Measurements from ENCODE around the gene SORL1. TPM values are rescaled to one million over a fixed set of nuclear protein-coding genes. Genes with fewer than 3 reads are reported as not detected.
"Not testable (repeated sequence)": the region's sequence is repeated elsewhere in the genome, so short reads cannot be mapped to it uniquely, and the experiment has no call there.

SORL1 gene
- total RNA-seq, 1 donor from 2014 or later, result 18.1 TPM

DNA sequence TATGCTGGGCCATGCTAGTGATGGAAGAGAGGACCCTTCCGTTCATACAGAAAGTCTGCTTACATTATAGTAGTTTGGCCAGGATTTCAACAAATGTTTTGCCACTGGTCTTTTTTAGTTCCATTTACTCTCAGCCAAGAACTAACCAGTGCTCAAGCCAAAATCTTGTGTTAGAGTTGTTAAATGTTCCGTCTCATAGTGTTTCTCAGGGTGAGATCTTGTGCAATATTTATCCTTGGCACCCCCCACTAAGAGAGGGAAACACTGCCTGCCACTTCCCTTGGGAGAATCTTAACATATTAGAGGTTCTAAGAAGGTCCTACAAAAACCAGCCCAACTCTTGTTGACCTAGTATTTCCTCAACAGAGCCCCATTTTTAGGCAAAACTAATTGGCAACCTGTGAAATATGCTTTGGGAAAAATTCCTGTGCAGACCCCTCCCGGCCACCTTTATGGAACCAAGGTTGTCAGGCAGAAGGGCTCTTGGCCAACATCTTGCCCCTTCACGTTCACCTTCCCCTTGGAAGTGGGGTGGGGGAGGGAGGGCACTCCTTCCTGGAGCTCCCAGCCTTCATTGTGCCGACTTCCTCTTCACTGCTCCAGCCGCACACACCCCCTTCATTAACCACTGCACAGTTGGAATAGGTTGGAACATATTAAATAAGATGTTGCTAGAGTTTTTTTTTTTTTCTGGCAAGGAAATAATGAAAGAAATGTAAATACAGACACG, 173.8 kb downstream of the SORL1 start:
- DNase-seq (ENCODE audit: low spot score), result no peak

DNA sequence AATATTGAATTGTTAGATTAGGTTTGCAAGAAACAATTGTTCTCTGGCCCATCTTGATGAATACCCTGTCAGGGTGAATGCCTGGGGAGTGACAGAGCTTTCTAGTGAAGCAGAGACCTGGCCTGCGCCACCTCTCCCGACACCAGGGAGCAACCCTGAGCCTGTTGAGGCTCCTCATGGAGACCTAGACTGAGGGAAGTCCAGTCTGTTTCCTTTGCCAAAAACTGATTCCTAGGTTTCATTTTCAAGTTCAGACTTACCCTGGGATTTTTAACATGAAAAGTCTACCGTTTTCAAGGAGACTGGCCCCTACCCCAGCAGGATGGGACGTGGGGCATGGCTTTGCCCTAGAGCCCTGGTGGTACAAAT, 174.4 kb downstream of the SORL1 start:
- DNase-seq (ENCODE audit: low spot score), result no peak

DNA sequence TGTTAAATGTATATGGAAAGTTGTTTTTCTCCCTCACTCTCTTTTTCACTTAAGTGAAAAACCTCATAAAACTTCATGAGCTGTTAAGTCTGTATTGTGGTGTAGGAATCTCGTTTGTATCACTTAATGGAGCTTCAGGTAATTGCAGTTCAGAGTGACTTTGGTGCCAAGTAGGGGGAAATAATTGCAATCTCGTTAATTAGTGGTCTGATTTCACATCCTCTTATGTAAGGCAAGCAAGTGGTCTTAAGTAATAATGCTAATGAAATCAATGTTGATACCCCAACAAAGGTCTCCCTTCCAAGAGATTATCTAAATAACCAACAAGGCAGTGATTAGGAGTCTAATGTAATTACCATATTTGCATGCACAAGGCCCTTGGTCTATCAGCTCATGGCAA, 174.9 kb downstream of the SORL1 start:
- DNase-seq (ENCODE audit: low spot score), result no peak

DNA sequence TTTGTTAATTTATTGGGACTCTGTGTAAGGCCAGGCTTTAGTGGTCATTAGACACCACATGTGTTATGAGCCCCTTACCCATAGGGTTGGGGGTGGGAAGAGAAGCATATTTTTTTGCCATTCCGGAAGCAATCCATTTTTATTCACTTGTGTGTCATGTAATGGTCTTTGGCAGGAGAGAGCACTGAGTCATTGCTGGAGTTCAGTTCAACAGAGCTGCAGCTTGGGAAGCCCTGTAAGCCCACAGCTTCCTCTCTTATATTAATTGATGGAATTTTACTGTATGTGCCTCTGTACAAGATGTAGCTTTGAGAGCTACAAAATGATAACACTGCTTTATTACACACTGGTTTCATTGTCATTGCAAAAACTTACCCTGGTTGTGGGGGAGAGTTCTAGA, 177.9 kb downstream of the SORL1 start:
- DNase-seq (ENCODE audit: low spot score), result peak; percentile 75

DNA sequence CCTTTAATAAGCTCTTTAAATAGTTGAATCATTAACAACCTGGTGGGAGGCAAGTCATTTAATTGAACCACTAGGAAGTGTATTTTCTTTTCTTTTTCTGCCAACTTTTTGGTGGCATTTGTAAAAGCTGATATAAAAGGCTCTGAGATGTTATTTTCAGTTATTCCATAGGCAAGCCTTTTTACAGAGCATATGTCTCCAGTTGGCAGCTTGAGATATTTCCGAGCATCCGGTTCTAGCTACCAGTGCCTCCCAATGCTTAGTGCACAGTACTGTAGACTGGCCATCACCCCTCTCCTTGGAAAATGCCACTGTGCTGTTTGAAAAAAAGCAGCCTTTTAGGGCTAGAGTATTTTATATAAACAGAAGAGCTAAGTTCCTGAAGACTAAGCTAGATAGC, 179.3 kb downstream of the SORL1 start:
- DNase-seq (ENCODE audit: low spot score), result no peak

DNA sequence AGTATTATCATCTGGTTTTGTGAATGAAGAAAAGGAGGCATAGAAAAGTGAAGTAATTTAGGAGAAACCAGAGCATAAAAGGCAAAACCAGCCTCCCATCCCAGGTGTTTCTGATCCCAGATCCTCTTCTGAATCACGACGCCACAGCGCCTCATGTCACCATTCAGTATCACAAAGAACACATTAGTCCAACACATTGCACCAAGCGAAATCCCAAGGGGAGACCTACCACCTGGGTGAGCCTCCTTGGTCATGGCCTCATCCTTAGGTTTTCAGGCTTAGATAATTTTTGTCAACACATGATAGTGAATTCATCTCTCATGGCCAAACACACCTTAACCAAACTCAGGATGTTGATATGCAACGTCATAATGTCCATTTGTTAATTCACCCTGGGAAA, 182.2 kb downstream of the SORL1 start:
- no peak for DNase-seq (ENCODE audit: low spot score)

DNA sequence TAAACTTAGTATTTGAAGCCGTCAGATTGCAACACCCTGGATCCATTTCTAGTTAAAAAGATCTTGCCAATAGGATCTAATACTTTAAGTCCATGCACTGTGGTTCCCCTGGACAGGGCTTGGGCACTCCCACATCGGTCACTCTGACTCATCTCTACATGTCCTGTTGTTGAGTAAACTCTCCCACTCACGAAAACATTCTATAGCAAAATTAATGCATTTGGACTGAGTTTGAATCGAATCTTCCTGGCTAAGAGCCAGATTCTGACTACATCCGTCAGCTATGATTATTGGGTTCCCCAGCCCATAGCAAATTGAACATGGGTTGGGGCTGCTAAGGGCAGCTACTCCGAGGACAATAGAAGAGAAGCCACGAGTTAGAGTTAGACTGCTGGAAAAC, 182.8 kb downstream of the SORL1 start:
- peak; percentile 24 for DNase-seq (ENCODE audit: low spot score)

DNA sequence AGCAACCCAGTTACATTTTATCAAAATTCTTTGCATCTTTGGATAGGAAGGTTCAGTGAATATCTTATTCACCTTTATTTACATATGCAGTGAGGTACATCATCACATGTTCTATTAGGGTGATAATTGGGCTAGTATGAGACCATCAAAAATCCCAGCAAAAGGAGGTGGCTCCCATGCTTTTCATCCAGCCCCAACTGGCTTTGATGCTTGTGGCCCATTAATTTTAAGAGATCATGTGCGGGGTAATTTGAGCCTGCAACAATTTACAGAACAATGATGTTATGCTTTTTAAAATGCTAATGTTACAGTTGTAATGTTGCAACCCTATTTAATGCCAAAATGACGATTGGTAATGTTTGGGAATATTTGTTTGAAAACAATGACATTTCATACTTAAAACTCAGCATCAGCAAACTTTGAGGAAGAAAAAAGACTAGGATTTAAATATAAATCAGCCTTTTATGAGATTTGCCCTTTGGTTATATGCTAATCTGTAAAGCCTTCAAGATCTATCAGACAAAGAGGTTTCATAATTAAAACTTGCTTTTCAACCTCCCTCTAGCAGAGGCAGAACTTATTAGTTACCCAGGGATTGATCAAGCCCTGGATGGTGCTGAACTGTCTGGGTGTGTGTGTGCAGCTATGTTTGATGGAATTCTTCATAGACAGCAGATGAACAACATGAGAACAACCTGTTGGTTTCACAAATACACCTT, 184.1 kb downstream of the SORL1 start:
- DNase-seq (ENCODE audit: low spot score), result no peak

DNA sequence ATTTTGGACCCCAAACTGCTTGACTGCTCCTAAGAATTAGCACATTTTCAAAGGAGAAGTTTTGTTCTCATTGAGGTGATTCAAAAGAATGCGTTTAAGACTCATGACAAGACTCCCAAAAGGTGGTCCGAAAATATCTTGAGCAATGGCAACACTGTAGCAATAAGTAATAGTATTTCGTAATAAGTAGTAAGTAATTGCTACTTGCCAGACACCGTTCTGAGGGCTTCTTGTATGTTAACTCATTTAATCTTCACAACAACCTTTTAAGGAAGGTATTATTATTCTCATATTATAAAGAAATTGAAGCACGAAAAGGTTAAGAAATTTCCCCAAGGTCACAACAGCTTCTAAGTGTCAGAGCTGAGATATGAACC, 184.7 kb downstream of the SORL1 start:
- DNase-seq (ENCODE audit: low spot score), result no peak

DNA sequence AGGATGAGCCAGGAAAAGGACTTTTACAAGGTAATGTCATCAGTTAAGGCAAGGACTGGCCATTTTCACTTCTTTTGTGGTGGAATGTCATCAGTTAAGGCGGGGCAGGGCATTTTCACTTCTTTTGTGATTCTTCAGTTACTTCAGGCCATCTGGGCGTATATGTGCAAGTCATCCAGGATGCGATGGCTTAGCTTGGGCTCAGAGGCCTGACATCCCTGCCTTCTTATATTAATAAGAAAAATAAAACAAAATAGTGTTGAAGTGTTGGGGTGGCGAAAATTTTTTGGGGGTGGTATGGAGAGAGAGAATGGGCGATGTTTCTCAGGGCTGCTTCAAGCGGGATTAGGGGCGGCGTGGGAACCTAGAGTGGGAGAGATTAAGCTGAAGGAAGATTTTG, 185.5 kb downstream of the SORL1 start:
- not testable (repeated sequence) for DNase-seq (ENCODE audit: low spot score)

DNA sequence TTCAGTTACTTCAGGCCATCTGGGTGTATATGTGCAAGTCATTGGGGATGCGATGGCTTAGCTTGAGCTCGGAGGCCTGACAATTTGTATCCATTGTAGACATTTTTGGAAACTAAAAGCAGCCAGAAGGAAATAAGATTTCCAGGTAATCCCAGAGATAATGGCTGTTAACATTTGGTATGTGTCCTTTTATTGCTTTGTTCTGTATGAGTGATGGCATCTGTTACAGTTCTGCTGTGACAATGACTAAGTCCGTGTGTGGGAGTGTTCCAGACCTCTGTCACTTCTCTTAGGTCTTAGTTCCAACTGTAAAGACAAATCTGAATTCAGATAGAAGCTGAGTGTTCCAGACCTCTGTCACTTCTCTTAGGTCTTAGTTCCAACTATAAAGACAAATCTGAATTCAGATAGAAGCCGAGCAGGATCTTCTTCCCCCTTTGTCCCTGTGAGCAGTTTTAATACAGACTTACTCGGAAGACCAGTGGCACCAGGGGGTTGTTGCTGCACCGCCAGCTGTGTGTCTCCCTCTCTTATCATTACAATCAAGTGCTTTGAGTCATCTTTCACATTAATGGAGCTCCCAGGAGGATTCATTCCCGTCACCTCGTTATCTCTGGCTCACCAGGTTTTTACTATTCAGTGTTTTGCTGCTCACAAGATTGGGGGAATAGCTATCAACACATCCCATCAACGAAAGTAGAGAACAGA, 191.5 kb downstream of the SORL1 start:
- DNase-seq (ENCODE audit: low spot score), result no peak

DNA sequence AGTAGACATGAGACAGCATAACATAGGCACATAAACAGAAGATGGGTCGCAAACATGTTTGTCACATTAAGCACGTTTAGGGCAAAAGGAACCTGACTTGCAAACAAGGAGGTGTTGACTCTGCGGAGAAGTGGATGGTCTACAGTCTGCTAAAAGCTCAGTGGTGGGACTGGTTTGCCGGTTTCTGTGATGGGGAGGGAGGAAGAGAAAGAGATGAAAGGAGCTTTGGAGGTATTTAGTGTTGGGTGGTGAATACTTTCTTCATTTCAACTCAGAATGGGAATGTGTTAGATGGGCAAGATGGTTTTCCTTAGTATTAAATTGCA, 192.0 kb downstream of the SORL1 start:
- DNase-seq (ENCODE audit: low spot score), result no peak

DNA sequence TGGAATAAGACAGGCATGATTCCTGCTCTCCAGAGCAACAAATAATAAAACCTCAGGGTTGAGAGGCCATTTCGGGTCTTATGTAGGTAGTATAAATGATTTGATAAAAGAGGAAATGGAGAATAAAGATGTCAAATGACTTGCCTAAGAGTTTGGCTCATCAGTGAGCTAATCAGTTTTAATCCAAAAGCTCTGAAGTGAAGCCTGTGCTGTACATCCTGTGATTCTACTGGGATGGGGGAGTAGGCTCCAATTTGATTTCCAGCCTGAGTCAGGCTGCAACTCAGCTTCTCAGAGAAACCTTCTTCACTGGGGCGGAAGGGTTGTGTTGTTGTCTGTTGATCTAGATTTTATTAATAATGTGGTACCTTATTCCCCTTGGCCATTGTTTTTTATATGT, 192.9 kb downstream of the SORL1 start:
- DNase-seq (ENCODE audit: low spot score), result no peak

DNA sequence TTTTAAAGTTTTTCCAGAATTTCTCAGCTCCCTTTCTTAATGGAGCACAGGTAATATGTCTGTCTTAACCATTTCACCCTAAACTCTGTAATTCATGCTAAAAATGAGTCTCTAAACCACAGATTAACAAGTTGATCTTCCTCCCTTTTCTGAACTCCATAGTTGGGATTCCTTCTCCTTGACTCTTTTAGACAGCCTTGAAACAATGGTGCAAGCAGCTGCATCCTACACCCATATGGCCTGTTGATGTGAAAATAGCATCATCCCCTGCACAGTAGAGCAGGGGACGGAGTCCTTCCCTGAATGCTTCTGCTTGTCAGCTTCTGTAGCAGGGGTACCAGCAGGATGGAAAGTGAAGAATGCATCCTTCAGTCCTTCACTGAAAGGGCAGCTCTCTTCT, 193.5 kb downstream of the SORL1 start:
- DNase-seq (ENCODE audit: low spot score), result no peak

DNA sequence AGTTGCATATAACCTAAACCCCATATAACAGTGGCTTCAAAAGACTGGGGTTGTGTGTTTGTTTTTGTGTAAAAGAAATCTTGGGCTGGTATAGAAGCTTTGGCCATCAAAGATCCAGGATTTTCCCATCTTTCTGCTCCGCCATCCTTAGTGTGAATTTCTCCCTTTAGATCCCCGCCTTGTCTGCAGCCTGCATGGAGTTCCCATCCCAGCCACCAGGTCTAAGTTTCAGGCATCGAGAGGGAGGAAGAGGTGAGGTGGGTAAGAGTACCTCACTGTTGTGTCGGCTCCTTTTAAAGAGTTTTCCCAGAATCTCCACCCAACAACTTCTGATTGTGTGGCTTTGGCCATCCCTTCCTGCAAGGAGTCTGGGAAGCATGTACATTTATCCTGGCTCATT, 196.2 kb downstream of the SORL1 start:
- DNase-seq (ENCODE audit: low spot score), result no peak

DNA sequence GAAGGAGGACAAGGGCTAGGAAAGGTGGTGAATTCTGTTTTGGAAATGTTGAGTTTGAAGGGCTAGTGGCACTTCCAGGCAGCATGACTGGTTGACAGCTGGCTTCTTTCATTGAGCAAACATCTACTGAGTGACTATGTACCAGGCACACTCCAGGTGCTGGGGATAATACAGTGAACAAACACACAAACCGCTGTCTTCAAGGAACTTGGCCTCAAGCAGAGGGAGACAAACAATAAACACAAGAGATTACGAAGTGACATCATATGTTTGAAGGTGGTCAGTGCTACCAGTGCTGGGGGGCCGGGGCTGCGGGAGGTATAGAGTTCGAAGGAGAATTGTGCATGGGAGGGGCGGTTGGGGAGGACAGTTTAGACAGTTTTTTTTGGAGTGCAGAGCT, 197.7 kb downstream of the SORL1 start:
- no peak for DNase-seq (ENCODE audit: low spot score)

DNA sequence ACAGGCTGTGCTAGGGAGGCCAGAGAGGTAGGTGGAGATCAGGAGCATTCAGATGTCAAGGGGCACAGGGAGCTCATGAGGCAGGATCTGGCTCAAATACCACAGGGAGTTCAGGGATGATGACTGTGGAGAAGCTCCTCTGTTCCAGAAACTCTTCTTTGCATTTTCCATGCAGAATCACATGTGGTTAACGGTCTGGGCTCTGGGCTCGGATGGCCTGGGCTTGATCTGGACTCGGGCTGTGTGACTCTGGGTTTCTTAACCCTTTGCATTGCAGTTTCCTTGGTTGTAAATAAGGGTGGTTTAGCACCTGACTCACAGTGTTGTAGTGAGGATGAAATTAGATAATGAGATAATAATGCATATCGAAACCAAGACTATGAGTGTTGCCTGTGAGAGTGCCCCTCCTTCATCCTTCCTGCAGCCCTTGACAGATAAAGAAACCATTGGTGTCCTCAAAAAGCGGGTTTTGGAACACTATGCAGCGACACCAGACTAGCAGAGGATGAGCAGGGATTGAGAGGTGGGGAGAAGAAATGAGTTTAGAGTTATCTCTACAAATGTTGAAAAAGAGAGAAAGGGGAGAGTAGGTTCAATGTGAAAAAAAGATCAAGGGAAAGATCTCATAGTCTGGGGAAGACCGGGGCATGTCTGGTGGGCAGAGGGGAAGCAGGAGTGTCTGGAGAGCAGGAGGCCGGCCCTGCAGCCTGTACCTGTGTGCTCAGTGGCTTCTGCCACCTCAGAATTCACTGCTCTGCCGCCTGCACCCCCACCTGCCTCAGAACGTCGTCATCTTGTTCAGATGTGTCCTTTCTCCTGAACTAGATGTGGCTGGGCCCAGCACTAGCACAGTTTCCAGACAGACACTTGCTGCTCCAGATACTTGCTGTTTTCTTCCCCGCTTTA, 198.5 kb downstream of the SORL1 start:
- DNase-seq (ENCODE audit: low spot score), result no peak

DNA sequence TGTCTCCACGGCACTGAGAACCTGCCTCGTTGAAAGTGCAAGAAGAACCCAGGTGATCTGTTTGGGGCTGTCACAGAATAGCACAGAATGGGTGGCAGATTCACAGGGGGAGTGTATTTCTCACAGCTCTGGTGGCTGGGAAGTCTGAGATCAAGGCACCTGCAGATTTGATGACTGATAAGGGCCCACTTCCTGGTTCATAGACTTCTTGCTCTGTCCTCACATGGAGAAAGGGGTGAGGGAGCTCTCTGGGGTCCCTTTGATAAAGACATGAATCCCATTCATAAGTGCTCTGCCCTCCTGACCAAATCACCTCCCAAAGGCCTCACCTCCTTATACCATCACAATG, 199.1 kb downstream of the SORL1 start:
- DNase-seq (ENCODE audit: low spot score), result no peak

DNA sequence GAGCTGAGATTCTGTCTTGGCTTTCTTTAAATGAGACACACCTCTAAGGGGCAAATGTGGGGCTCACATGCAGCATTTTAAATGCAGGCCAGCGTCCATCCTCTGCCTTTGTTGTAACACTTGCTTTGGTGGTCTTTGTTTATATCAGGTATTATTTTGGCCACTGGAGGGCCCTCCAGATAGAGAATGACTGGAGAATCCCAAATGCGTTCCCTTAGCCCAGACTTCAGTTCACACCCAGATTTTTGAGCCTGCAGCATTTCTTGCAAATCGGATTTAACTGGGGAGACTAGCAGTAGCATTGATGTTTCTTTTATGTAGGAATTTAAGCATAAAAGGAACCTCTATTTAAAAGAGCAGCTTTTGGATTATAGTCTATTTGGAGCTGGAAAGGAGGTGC, 200.9 kb downstream of the SORL1 start:
- peak; percentile 66 for DNase-seq (ENCODE audit: low spot score)

DNA sequence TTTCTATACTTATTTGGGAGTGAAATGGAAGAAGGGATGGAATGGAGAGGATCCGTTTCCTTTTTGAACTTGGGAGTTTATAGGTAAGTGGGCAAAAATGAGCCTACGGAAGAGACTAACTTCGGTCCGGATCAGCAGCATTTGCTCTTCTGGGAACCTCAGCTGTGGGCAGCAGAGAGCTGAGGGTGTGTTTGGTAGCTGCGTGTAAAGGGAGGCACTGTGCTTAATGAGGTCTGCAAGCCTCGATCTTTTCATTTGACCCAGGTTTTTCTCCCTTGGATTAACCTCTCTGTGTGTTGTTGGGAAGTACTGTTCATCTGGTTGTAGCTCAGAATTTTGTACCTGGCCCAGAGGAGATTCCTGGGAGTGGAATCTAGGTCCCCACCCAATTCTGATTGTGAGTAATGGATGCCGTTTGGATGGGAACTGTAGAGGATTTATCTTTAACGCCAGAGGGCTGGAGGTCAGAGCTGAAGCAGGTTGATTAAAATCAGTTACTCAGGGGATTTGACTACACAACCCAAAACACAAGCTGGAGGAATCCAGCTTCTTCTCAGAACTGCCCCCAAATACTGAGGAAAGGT, 202.2 kb downstream of the SORL1 start:
- DNase-seq (ENCODE audit: low spot score), result no peak

DNA sequence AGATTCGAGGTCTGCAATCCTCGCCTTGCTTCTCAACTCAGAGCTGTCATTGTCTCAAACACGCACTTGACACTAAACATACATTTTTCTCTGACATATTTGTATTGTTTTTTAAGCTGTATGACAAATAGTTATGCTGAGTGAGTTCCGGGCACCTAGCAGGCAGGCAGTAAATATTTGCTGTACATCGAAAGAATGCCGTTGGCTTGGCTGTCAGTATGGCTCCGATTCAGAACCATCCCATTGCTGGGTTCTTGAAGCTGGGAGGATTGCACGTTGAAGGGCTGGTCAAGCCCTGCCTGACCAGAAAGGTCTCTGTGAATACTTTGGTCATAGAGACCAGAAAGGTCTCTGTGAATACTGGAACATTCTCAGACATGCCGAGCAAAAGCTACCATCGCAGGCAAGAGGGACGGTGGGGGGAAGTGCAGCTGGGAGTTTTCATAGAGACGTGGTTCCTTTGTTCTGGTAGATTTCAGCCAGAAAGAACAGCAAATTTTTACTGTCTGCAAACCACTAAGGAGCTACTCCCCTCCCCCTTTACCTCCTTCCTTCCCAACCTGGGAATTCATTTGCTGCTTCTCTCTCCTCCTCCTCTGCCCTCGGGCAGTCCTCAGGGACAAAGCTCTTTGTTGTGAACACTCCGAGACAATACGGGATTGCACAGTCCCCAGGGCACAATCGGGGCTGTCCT, 202.9 kb downstream of the SORL1 start:
- peak; percentile 72 for DNase-seq (ENCODE audit: low spot score)
